Glomerular visceral epithelial cell (primary cell): ENCODE data around the gene LIF.
A peak's percentile ranks its signal among the peaks of the same experiment; 100 is the strongest.
"Not testable (repeated sequence)": the region's sequence is repeated elsewhere in the genome, so short reads cannot be mapped to it uniquely, and the experiment has no call there.

Source experiments
- DNase-seq: peaks from one replicate; pipeline ENCODE4 v3.0.0-alpha.2; 2016; ENCODE audit errors: extremely low spot score

LIF gene

DNA sequence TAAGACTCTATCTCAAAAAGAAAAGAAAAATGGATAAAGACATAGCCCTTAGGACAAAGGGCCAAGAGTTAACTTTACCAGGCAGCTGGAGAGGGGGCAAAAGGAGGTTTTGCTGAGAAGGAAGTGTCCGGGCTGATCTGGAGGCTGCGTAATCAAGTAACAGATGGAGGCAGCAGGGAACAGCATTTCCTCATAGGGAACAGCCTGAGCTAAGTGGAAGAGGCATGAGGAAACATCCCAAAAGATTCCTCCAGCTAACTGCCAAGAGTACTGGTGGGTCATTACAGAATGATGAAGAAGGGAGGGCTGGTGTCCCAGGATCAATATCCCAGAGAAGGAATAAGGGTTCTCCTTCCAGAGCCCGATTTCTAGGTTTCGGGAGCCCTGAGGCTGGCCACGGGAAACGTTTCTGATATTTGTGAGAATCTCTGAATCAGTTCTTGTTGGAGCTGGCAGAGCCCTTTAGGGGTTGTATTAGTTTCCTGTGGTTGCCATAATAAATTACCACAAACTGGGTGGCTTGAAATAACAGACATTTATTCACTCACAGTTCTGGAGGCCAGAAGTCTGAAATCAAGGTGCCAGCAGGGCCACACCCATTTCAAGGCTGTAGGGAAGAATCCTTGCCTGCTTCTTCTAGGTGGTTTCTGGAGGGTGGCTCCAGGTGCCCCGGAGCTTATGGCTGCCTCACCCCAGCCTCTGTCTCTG is 21.2 kb downstream of the LIF start:
- peak; percentile 56 for DNase-seq

DNA sequence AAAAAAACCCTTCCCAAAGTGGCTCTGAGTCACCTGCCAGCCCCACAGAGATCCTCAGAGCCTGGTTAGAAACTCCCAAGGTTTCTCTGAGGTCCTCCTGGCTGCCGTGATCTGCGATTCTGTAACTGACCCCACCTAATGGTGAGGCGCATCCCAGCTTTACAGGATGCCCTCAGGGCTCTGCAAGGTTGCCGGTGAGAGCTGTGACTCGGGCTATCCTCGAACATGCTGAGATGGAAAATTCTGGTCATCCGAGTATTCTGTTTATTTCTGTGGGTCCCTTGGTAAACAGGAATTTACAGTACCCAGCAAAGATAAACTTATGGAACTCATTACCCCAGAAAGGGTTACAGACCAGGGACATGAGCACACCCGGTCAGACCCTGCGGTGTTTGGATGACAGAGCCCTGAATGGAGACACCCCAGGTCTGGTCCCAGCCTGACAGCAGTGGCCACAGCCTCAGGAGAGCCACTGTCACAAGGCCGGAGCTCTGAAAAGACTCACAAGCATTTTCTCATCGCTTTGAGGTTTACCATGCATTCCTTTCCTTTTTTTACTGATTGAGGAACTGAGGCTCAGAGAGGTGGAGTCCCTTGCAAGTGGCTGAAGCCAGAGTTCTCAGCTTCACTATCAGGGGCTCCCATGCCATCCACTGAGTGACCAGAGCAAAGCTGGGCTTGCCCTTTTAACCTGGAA is 22.2 kb downstream of the LIF start:
- DNase-seq = peak; percentile 70

- no peak for DNase-seq
Measured at GRCh38 chr22:30223303-30223702, 23.3 kb downstream of the LIF start.

- DNase-seq = no peak
Measured at GRCh38 chr22:30222321-30222720, 24.2 kb downstream of the LIF start.

- no peak for DNase-seq
Measured at GRCh38 chr22:30221121-30221992, 25.2 kb downstream of the LIF start.

- no peak for DNase-seq
Measured at GRCh38 chr22:30220338-30221012, 26.1 kb downstream of the LIF start.

DNA sequence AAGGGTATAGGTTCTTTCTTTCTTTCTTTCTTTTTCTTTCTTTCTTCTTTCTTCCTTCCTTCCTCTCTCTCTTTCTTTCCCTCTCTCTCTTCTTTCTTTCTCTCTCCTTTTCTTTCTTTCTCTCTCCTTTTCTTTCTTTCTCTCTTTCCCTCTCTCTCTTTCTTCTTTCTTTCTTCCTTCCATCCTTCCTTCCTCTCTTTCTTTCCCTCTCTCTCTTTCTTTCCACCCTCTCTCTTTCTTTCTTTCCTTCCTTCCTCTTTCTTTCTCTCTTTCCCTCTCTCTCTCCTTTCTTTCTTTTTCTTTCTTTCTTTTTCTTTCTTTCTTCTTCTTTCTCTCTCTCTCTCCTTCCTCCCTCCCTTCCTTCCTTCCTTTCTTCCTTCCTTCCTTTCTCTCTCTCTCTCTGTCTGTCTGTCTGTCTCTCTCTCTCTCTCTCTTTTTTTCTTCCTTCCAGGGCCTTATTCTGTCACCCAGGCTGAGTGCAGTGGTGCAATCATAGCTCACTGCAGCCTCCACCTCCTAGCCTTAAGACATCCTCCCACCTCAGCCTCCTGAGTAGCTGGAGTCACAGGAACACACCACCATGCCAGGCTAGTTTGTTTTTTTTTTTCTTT is 26.8 kb downstream of the LIF start:
- no peak for DNase-seq

DNA sequence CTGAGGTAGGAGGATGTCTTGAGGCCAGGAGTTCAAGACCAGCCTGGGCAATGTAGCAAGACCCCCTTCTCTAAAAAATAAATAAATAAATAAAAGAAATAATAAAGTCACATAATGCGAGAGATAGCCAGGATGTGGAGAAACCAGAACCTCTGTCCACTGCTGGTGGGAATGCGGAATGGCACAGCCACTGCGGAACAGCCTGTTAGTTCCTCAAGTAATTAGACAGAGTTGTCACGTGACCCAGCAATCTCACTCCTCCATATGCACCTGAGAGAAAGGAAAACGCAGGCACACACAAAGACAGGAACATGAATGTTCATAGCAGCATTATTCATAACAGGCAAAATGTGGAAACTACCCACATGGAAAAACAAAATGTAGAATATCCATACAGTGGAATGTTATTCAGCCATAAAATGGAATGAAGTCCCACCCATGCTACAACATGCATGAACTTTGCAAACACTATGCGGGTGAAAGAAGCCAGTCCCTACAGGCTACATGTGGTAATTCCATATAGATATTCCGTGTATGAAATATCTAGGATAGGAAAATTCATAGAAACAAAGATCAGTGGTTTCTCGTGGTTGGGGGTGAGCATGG is 27.4 kb downstream of the LIF start:
- DNase-seq = no peak

- DNase-seq = no peak
Measured at GRCh38 chr22:30217698-30218560, 28.6 kb downstream of the LIF start.

GRCh38 chr22:30216710-30217109 is 29.8 kb downstream of the LIF start:
- no peak for DNase-seq

GRCh38 chr22:30216272-30216671 is 30.3 kb downstream of the LIF start:
- DNase-seq = not testable (repeated sequence)

- peak; percentile 72 for DNase-seq
Measured at GRCh38 chr22:30214703-30215407, 31.7 kb downstream of the LIF start.

DNA sequence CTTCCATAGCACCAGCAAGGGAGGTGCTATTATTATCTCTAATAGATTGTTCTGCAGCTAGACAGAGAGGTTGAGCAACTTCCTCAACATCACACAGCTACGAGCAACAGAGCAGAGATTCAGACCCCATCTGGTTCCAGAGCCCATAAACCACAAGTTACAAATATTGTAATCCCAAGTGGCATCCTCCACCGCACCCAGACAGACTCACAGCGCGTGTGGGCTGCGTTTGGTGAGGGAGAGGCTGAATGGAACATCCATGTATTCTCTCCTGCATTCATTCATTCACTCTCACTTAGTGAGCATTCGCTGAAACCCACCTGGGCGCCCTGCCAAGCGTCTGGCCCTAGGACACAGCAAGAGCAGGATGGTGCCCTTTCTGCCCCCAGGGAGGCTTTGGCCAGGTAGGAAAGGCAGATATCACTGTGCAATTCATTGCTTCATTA is 33.5 kb downstream of the LIF start:
- DNase-seq = peak; percentile 45

DNA sequence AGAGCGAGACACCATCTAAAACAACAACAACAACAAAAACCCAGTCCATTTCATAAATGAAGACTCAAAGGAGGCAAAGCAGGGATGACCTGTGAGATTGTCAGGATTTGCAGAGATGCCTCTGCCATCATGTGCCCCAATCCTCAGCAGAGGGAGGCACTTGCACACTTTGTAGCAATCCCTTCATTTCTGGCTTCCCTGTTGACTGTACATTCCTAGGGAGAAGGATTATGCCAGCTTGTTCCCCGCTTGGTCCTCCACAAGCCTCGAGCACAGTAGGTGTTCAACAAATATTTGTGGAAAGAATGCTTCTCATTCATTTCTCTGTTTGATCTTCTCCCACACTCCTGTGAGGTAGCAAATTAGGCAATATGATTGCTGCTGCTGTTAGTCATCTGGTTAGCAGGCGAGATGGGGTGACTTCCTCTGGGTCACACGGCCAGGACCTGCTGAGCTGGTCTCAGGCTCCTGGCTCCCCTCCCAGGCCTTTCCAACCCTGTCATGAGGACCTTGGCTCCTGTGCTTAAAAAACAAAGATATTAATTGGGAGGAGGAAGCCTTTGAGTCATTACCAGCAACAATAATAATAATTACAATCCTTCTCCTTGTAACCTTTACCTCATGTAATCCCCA is 34.1 kb downstream of the LIF start:
- DNase-seq = peak; percentile 87

GRCh38 chr22:30211124-30211820 is 35.3 kb downstream of the LIF start:
- no peak for DNase-seq

GRCh38 chr22:30210235-30210909 is 36.2 kb downstream of the LIF start:
- DNase-seq = peak; percentile 88

DNA sequence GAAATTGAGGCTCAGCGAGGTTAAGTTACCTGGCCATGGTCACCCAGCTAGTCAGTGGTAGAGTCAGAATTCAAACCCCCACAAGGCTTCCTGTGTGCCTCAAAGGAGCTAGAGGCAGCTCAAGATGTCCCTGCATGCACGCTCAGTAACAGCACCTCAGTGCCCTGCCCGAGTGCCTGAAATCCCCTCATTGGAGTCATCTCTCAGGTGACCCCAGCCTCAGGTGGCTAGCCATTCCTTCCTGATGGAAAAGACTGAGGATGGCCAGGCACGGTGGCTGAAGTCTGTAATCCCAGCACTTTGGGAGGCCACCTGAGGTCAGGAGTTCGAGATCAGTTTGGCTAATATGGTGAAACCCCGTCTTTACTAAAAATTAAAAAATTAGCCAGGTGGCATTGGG is 36.9 kb downstream of the LIF start:
- no peak for DNase-seq
